HG03175 (cell line): Measurements from ENCODE around the gene SVIL.
"Not testable (repeated sequence)": the region's sequence is repeated elsewhere in the genome, so short reads cannot be mapped to it uniquely, and the experiment has no call there.

Experiments
- ATAC-seq: cut with Tn5 transposase; IDR thresholded peaks from one replicate; pipeline ENCODE4 v1.9.1; 2021; ENCODE audit warnings: mild to moderate bottlenecking, moderate library complexity; ENCODE audit not compliant: unreplicated experiment

Gene SVIL

GRCh38 chr10:29545122-29545521 lies 89.6 kb downstream of the SVIL start:
- ATAC-seq: no peak

- ATAC-seq: peak; percentile 43
These were observed 91.1 kb downstream of the SVIL start for GRCh38 chr10:29543715-29544114.

- ATAC-seq: no peak
These were observed 92.0 kb downstream of the SVIL start for GRCh38 chr10:29542723-29543122.

GRCh38 chr10:29541422-29542210 lies 93.2 kb downstream of the SVIL start:
- ATAC-seq: no peak

- no peak for ATAC-seq
These were observed 94.8 kb downstream of the SVIL start for GRCh38 chr10:29540016-29540415.

- ATAC-seq: no peak
These were observed 95.4 kb downstream of the SVIL start for GRCh38 chr10:29539412-29539811.

GRCh38 chr10:29537799-29538198 lies 97.0 kb downstream of the SVIL start:
- ATAC-seq: no peak

- ATAC-seq: not testable (repeated sequence)
These were observed 98.1 kb downstream of the SVIL start for GRCh38 chr10:29536691-29537090.

- ATAC-seq: no peak
These were observed 98.9 kb downstream of the SVIL start for GRCh38 chr10:29535778-29536453.

- no peak for ATAC-seq
These were observed 99.6 kb downstream of the SVIL start for GRCh38 chr10:29535012-29535777.

GRCh38 chr10:29534590-29534989 lies 100.2 kb downstream of the SVIL start:
- ATAC-seq: no peak

- no peak for ATAC-seq
These were observed 101.0 kb downstream of the SVIL start for GRCh38 chr10:29533696-29534285.

GRCh38 chr10:29533046-29533445 lies 101.7 kb downstream of the SVIL start:
- ATAC-seq: no peak

GRCh38 chr10:29532256-29532878 lies 102.4 kb downstream of the SVIL start:
- no peak for ATAC-seq

- ATAC-seq: no peak
These were observed 104.4 kb downstream of the SVIL start for GRCh38 chr10:29530112-29530976.

GRCh38 chr10:29529146-29529545 lies 105.6 kb downstream of the SVIL start:
- no peak for ATAC-seq

- ATAC-seq: no peak
These were observed 109.0 kb downstream of the SVIL start for GRCh38 chr10:29525762-29526161.

- no peak for ATAC-seq
These were observed 110.1 kb downstream of the SVIL start for GRCh38 chr10:29524720-29525119.

- no peak for ATAC-seq
These were observed 110.5 kb downstream of the SVIL start for GRCh38 chr10:29524294-29524693.

GRCh38 chr10:29522918-29523317 lies 111.9 kb downstream of the SVIL start:
- no peak for ATAC-seq
